GM18498 (cell line): ENCODE results near the gene SEC16B.

ENCODE experiments used
- ATAC-seq: cut with Tn5 transposase; IDR thresholded peaks from one replicate; pipeline ENCODE4 v1.9.1; 2021; ENCODE audit warnings: mild to moderate bottlenecking, moderate library complexity; ENCODE audit not compliant: unreplicated experiment

SEC16B gene

DNA sequence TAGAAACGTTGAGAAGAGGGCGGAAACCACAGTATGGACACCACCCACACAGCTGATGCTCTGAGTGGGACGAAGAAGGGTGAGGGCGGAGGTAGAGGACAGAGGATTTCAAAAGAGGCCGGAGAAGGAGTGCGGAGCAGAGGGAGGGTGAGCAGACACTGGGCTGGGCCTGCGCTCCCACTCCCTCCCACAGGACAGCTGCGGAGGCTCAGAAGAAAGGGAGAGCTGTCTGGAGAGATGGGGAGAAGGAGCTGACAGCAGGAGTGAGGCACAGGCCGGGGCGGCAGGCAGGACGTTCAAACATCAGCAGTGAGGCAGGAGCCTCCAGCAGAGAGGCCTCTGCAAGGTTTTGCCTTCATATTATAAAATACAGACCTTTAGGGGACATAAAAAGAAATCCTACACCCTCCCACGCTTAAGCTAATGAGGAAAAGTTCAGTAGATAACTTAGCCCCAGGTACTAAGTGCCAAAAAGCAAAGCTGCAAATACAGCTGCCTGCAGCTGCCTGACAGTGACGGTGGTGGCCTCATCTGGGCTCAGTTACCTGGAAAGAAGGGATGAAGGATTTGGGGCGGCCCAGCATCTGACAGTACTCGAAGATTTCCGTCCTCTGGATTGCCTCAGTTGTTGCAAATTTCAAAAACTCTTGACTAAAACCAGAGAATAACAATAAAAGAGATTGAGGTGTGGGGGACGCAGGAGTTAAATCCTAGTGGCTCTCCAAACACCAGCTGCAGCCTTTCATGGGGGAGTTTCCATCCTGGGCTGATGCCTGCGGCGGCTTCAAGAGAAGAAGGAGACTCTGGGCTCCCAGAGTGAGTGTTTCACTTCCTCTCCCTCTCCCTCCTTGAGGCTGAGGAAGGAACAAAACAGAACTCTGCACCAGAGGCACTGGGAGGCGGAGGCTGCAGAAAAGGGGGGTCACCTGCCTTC, 25.6 kb downstream of the SEC16B start:
- ATAC-seq = no peak

DNA sequence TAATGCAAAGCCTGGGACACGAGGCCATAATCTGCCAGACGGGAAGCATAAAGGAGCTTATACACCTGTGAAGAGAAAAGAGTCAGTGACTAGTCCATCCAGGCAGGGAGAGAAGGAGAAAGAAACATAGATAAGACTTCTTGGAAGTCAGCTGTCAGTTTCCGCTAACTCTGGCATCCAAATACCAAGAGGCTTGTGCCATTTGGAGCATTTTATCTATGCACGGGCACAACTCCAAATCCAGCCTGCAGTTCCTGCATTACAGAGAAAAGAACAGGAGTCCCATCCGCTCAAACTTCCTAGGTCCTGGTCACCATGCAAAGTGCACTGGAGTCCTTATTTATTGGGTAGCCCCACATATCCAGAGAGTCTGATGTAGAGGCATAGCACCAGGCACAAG, 27.9 kb downstream of the SEC16B start:
- ATAC-seq = no peak

DNA sequence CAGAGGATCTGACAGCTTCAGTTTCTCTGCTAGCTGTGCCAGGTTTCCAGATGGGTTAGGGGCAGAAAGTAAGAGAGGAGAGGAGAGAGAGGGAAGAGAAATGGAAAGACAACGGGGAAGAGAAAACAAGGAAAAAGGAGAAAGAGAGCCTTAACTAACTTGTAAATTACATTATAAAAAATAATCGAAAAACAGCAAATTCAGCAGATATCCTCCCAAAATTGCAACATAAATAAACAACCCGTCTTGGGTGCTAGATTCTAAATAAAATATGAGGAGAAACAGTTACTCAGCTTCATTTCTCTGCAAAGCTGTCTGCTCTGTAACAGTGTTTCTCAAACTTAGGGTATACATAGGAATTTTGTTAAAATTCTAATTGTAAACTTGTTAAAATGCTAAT, 29.2 kb downstream of the SEC16B start:
- ATAC-seq = no peak

DNA sequence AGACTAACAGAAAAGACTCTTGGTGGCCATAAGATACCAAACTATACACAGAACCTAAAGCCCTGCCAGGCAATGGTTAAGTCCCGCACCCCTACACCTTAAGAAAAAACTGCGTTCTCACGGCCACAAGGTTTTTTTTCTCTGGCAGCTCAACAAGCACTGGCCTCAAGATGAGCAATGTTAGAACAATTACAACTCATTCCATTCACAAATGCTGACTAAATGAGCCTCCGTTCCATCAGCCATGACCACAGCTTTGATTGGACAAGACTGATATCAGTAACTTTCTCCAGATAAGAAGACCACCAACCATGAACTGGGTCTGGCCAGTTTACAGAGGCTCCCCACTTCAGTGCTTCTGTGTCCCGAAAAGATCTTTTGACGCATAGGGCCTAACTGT, 31.9 kb downstream of the SEC16B start:
- ATAC-seq = no peak

DNA sequence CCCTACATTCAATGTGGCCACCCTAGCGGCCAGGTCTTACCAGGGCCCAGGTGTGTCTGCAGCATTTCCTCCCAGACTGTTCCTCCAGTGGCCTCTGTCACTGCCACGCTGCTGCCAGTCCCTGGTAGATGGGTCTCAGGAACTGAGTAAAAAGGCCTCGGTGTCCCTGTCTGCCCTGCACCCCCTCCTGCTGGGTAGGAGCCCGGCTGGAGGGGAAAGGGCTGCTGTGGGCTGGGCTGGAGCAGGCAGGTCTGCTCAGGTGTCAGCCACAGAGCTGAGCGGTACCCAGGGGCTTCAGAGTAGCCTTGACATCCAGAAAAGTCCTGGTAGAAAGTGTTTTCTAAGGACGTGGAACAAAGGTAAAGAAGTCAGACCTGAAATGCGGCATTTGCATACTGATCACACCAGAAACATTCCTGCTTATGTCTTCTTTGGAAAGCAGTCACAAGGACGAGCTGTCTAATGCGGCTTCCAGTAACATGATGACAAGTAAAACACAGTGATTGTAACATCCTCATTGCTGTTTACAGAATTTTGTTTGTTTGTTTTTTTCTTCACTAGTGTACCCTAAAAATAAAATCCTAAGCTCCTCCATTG, 32.6 kb downstream of the SEC16B start:
- ATAC-seq = no peak

DNA sequence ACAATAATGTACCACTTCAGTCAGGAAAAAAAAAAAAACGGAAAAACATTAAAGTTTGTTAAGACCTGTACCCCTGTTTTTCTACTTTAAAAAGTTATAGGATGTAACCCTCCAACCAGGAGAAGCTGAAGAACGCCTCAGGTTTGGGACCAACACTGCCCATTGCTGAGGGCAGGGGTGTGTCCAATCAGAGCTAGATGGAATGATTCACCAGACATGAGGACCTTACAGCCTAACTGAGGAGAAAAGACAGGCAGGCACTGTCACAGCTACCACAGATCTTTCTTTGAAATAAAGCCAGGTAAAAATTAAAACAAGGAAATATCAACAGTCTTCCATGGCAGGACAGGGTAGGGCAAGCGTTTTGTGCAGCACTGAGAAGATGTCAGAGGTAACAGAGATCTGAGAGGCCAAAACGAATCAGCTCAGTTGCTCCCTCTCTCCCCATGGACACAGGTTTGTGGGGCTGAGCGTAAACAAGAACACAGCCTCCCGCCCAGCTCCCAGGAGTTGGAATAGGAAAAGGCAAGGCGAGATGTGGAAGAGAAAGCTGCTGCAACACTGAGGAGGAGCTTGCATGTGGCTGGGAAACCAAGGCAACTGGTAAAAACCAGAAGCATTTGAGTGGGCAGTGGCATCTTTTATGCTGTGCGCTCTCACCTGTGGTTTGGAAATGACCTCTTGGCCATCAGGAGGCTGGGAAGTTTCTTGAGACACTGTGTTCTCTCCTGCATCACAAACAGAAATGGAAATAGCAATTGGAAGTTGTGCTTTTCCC, 34.0 kb downstream of the SEC16B start:
- ATAC-seq = no peak

DNA sequence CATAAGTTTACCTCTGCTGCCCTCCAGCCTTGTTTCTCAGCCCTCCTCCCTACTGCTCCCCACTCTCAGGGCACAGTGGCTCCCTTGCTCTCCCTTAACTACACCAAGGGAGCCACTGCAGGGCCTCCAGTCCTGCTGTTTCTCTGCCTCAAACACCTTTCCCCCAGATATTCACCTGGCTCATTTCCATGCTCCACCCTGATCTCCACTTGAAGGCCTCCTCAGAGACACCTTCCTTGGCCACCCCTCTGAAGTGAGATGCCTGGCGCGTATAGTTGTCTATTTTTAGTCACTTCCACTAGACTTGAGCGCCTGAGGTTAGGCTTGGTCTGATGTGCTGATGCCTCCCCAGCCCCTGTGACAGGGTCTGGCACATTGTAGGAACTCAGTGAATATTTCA, 34.9 kb downstream of the SEC16B start:
- no peak for ATAC-seq

DNA sequence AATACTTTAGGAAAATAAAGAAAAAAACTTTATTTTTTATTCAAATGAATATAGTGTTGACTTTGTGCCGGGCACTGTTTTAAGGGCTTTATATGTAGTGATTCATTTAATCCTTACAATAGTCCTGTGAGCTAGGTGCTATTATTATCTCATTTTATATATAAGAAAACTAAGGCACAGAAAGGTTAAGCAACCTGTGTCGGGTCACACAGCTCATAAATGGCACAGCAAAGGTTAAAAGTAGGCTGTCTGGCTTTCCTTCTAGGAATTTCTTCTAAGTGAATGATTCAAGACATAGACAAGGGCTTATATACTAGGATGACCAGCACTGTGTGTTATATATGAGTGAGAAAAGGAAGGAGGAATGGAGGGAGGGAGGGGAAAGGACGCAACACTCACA, 35.4 kb downstream of the SEC16B start:
- no peak for ATAC-seq

DNA sequence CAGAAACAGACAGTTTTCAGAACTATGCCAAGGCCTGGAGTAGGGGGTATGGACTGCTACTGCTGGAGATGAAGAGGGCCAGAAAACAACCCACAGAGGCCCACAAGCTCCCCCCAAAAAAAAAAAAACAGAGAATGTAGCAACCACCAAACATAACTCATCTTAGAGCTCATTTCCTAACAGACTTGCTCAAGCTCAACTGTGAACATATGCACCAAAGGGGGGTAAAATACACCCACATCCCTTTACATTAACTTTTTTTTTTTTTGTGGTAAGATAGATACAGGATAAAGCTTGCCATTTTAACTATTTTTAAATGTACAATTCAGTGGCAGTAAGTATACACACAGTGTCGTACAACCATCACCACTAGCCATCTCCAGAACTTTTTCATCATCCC, 36.0 kb downstream of the SEC16B start:
- no peak for ATAC-seq

DNA sequence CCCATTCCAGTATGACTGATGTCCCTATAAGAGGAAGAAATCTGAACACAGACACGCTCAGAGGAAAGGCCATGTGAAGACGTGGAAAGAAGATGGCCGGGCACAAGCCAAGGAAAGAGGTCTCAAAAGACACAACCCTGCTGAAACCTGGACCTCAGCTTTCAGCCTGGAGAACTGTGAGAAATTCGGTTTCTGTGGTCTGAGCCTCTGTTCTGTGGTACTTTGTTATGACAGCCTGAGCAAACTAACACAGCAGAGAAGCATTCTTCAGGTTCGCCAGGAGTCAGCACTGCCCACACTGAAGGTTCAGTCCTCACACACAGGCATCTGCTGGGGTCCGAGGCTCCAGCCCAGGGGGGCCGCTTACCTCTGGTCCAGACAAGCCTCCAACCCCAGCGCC, 37.7 kb downstream of the SEC16B start:
- ATAC-seq = no peak

DNA sequence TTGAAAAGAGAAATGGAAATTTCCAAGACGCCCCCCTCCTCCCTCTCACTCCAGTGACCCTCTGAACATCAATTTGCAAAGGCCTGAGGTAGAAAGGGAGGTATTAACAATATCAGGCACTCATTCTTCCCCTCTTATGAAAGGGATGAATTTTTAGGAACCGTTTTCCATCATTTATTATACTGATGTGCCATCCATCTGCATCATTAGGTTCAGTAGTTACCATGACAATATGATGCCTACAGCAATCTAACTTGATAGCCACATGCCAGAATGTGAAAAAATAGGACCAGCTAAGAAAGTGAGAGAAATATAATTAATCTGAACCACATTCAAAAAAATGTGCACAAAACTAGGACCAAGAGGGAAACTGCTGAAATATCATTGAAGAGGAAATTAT, 40.9 kb downstream of the SEC16B start:
- ATAC-seq = no peak

DNA sequence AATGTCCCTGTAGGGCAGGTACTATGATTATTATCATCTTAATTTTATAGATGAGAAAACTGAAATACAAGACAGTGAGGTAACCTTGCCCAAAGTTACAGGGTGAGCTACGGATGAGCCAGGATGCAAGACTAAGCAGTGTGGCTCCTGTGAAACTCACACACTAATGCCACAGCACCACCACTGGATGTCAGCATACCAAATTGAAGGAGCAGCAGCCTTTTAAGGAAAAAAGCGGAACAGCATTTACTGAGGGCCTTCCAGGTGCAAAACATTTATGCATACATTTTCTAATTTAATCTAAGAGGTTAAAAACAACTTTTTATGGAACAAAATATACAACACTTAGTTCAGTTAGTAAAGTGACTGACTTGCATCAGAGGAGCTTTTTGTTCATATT, 41.7 kb downstream of the SEC16B start:
- ATAC-seq = no peak

DNA sequence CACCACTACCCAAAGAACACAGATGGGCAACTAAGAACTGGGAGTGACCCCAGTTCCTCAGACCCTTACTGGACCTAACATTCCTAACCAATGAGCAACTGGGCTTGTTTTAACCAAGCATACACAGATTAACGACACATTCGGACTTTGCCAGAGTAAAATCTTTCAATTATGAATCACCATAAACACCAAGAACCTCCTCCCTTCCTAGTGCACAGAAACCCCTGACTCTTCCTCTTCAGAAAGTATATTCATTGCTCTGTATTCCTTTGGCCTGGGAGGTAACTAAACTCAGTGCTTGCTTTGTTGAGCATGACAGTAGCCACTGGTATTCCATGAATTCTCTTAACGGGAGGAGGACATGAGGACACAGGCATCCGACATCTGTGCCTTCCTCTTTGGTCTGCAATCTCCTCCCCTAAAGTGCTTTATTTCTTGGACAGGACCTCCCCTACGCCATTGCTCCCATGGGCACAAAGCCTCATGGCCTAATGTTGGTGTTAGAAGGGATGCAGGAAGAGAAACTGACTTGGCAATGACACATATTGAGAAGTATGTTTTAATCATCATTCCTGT, 42.7 kb downstream of the SEC16B start:
- ATAC-seq = no peak

DNA sequence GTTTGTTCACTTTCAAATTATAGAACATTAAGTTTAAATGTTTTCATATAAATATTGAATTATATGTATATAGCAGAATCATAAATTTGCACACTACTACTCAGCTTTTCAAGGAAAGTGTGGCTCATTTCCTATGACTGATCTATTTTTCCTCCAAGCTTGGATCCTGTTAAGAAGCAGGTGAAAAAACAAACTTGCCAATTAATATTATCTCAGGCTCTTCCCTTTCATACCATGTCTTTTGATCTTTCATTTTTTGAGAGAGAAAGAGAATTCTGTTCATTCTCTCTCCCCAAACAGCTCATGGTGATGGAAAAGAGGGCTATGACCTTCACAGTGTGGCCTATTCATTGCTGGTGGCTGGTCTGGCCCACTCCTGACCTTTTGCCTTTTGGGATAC, 43.7 kb downstream of the SEC16B start:
- ATAC-seq = no peak

DNA sequence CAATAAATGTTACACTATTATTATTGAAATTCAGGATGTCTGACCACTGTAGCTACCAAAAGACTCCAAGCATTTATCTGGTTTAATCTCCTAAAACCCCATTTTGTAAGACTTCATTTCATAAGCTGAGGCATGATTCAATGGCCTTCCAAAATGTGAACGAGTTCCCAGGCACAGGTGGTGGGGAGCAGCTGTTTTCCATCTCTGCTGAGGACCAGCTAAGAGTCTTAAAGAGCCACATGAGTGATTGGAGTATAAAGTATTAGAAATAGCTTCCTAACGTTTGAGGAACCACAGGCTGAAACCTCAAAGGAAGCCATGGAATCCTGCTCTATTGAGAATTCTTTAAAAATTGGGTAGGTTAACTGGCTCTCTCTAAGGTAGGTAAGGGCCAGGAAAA, 44.9 kb downstream of the SEC16B start:
- ATAC-seq = no peak

DNA sequence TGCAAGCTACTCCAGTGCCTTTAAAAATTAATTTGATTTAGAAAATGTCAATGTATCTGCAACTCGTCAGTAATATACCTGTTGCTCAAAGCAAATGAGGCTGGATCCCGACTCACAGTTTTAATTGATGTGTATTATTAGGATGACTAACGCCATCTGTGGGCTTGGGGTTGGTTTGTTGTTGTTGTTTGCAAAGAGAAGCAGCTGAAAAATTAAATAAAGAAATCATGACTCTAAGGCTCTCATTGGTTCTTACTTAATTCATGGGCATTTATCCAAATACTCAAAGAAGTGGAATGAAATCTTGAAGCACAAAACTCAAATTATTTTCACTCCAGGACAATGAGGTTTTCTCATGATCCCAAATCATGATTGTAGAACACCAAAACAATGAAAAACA, 46.4 kb downstream of the SEC16B start:
- no peak for ATAC-seq

DNA sequence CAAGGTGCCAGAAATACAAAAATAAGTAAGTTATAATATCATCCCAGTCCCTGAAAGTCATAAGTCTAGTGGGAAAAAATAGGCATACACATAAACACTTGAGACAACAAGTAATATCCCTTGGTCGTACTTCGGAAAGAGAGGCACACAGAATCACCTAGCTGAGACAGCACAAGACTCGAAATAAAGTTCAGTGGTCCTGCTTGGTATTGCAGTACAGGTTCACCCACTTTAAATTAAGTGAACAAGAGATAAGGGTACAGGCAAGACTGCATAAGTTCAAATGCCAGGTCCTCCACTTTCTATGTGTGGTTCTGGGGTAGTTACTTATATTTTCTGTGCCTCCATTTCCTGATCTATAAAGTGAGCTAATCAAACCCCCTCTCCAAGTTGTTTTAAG, 47.6 kb downstream of the SEC16B start:
- ATAC-seq = no peak

DNA sequence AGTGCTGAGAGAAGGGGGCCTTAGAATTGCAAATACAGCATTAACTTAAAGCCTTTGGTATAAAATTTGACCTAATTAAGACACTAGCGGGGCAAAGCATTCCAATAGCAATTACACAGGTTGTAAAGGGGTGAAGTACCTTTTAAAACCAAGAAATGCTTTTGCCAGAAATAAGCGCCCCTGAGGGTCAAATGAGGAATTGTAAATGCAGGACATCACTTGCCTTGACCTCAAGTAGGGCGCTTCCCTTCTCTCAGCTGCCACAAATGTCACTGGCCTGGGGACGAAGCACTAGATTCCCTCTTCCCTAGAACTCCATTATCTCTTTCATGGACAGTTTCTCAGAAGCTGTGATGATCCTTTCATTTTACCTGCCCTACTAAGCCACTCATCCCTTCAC, 48.3 kb downstream of the SEC16B start:
- no peak for ATAC-seq

DNA sequence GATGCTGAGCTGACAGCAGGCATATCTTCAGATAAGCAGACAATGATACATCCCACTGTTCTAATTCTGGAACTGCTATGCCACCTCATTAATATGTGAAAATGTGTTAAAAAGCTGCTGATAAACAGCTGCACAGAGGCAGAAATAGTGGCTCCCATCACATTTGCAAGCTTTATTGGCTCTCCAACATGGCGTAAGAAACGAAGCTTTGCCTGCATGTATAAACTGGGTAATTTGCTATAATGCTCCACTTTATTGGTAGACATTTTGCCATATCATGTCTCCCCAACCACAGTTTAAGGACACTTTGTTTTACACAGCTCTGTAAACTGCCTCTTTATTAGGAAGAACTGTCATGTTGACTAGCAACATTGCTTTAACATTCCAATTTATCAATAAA, 49.8 kb downstream of the SEC16B start:
- no peak for ATAC-seq

DNA sequence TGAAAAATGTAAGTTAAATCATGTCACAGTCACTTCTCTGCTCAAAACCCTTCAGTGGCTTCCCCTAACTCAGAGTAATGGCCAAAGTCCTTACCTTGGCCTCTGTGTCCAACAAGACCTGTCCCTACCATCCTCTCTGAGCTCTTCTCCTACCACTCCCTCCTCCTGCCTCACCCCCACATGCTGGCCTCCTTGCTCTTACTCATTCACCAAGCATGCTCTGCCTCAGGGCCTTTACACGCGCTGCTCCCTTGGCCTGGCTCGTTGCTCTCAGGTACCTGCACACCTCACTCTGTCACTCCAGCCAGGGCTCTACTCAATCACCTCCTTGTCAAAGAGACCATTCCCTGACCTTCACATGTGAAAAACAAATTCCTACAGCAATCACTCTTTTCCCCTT, 54.2 kb downstream of the SEC16B start:
- no peak for ATAC-seq

DNA sequence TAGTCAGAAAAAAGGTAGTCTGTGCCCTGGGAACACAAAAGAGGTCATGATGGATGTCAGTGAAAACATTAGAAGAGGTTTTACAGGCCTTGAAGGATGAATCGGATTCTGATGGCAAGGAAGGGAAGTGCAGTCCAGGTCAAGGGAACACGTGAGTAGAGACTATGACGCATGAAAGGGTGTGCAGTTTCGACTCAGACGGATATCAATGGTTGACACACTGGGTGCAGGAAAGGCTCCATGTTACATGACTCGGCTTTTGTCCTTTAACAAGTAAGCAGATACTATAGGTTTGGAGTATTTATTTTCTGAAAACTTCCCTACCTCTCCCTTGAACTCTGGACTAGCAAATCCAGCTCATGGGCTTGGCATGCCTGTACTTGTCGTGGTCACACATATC, 55.3 kb downstream of the SEC16B start:
- ATAC-seq = no peak
